ENCODE results near the gene LGALS3BP. TPM values are rescaled to one million over a fixed set of nuclear protein-coding genes. Genes with fewer than 3 reads are reported as not detected.
A peak's percentile ranks its signal among the peaks of the same experiment; 100 is the strongest.
"Not testable (repeated sequence)": the region's sequence is repeated elsewhere in the genome, so short reads cannot be mapped to it uniquely, and the experiment has no call there.

Gene LGALS3BP
- total RNA-seq, 1 donor from 2014 or later = 24.3 TPM

DNA sequence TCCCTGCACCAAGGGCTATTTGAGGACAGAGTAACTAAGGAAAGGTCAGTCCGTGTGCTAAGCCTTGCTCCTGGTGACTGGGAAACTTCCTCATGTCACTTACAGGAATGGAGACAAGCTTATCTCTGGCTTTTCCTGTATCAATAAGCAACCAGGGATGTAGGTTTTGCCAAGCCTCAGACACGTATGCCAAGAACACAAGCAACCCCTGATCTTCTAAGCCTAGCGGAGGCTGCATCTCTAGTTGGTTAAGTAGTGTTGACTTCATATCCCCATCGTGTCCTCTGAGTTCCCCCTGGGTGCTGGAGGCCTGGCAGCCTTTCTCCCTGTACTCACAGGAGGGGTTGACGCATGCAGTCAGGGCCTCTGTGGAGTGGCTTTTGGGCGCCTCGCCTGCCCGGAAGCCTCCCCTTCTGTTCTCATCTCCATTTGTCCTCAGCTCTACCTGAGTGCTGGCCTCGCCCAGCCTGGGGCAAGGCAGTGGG lies 42.8 kb upstream of the LGALS3BP start:
- Mint-ChIP-seq H3K36me3 (ENCODE audit: low read depth) (no peaks in the 10 kb centered on the region), H3K27ac (ENCODE audit: unreplicated experiment) (no peak overlapping the region), H3K9me3 (peaks cover 2% of the 10 kb centered on the region), H3K4me1 (peaks cover 21% of the 10 kb centered on the region), H3K27me3 (ENCODE audit: low read depth) (peaks cover 85% of the 10 kb centered on the region), H3K4me3 (peak overlapping the region; percentile 84)
- no peak for DNase-seq (ENCODE audit: low read depth, low spot score)
- TF ChIP-seq CTCF (conservative IDR thresholded peaks at IDR 0.05) = no peak

GRCh38 chr17:79021929-79022328 lies 42.2 kb upstream of the LGALS3BP start:
- H3K27ac Mint-ChIP-seq (ENCODE audit: unreplicated experiment); H3K4me3 Mint-ChIP-seq; H3K36me3 Mint-ChIP-seq (ENCODE audit: low read depth); DNase-seq (ENCODE audit: low read depth, low spot score); H3K9me3 Mint-ChIP-seq: not testable (repeated sequence)
- Mint-ChIP-seq H3K4me1 (peaks cover 20% of the 10 kb centered on the region), H3K27me3 (ENCODE audit: low read depth) (peaks cover 78% of the 10 kb centered on the region)

- Mint-ChIP-seq H3K27me3 (ENCODE audit: low read depth) (peaks cover 68% of the 10 kb centered on the region), H3K4me1 (peaks cover 13% of the 10 kb centered on the region), H3K27ac (ENCODE audit: unreplicated experiment) (no peak overlapping the region), H3K4me3 (no peak overlapping the region), H3K36me3 (ENCODE audit: low read depth) (peaks cover 2% of the 10 kb centered on the region), H3K9me3 (peaks cover 5% of the 10 kb centered on the region)
- TF ChIP-seq CTCF (conservative IDR thresholded peaks at IDR 0.05) = no peak
- no peak for DNase-seq (ENCODE audit: low read depth, low spot score)
These were observed 41.0 kb upstream of the LGALS3BP start for GRCh38 chr17:79020631-79021301.

- Mint-ChIP-seq H3K9me3 (peaks cover 5% of the 10 kb centered on the region), H3K27ac (ENCODE audit: unreplicated experiment) (no peak overlapping the region), H3K27me3 (ENCODE audit: low read depth) (peaks cover 62% of the 10 kb centered on the region), H3K36me3 (ENCODE audit: low read depth) (peaks cover 2% of the 10 kb centered on the region), H3K4me1 (peaks cover 9% of the 10 kb centered on the region), H3K4me3 (no peak overlapping the region)
- DNase-seq (ENCODE audit: low read depth, low spot score) = no peak
- TF ChIP-seq CTCF (conservative IDR thresholded peaks at IDR 0.05) = peak; percentile 64
These were observed 40.2 kb upstream of the LGALS3BP start for GRCh38 chr17:79019632-79020584.

DNA sequence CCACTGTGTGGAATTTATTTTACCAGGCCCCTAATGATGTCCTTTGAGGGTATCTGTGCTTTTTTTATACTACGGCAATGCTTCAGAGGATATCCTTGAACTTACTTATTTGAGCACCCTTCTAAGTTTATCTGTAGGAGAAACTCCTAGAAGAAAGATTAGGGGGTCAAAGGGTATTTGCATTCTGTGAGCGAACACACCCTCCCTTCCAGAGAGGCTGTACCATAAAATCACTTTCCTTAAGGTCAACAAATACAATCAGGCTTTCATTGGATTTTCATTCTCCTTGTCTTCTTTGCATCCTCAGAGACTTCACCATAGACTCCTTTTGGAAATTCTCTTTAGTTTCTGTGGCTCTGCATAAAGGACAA lies 39.5 kb upstream of the LGALS3BP start:
- H3K4me3 Mint-ChIP-seq = no peak overlapping the region

More for the DNA sequence above, 39.5 kb upstream of the LGALS3BP start:
- peaks cover 2% of the 10 kb centered on the region for H3K36me3 Mint-ChIP-seq (ENCODE audit: low read depth)
- no peak overlapping the region for H3K27ac Mint-ChIP-seq (ENCODE audit: unreplicated experiment)
- H3K9me3 Mint-ChIP-seq = peaks cover 5% of the 10 kb centered on the region
- DNase-seq (ENCODE audit: low read depth, low spot score) = no peak
- H3K4me1 Mint-ChIP-seq = peaks cover 7% of the 10 kb centered on the region
- TF ChIP-seq CTCF (conservative IDR thresholded peaks at IDR 0.05) = no peak
- peaks cover 56% of the 10 kb centered on the region for H3K27me3 Mint-ChIP-seq (ENCODE audit: low read depth)
